GM12878 (cell line): ENCODE measurements around the gene SPTAN1. TPM values are rescaled to one million over a fixed set of nuclear protein-coding genes. Genes with fewer than 3 reads are reported as not detected.

Source experiments
- ATAC-seq: fragments of 200-7000 bp; cut with Tn5 transposase; 3 replicates; pipeline ENCODE4 v1.9.1; 2020; ENCODE audit warnings: mild to moderate bottlenecking, moderate library complexity
- BruUV-seq: library from RNA; stranded (reverse); fragments of 400-500 nt; replicated peaks from 2 replicates; lab custom pipeline; 2021; lab: Mats Ljungman, UMichigan
- CTCF ChIA-PET: fragments of 300-600 bp; sonication (Branson Sonifier 250); formaldehyde crosslinking; extraction: SDS; loops from one replicate; lab custom pipeline; 2021; ENCODE audit warnings: inconsistent platforms; lab: Yijun Ruan, JAX
- POLR2A ChIA-PET: fragments of 350-600 bp; formaldehyde crosslinking; extraction: SDS; loops from one replicate; lab custom pipeline; 2021; ENCODE audit warnings: inconsistent platforms; lab: Charles Lee
- RAD21 ChIA-PET: fragments of 300-600 bp; sonication (Branson Sonifier 250); formaldehyde crosslinking; loops from one replicate; lab custom pipeline; 2023; ENCODE audit warnings: antibody characterized with exemption; ENCODE audit not compliant: unreplicated experiment; lab: Charles Lee
- SMC1A ChIA-PET: fragments of 300-600 bp; sonication (Branson Sonifier 250); formaldehyde crosslinking; loops from one replicate; lab custom pipeline; 2023; ENCODE audit not compliant: unreplicated experiment, uncharacterized antibody; lab: Charles Lee
- DNase-seq: peaks from one replicate; pipeline ENCODE4 v3.0.0-alpha.2; 2011; ENCODE audit warnings: low read depth, low spot score
- FAIRE-seq: peaks from 3 replicates; lab custom pipeline; 2011; peaks lifted over from hg19 to GRCh38; lab: Jason Lieb, UNC
- H2AFZ ChIP-seq: 2 replicates; pipeline ENCODE4 v1.6.0; 2011; ENCODE audit warnings: low read depth, low read length, control low read depth; ENCODE audit not compliant: control insufficient read depth
- H3K27ac ChIP-seq: 2 replicates; pipeline ENCODE4 v1.5.1; 2011; ENCODE audit warnings: control low read depth; ENCODE audit not compliant: control insufficient read depth, insufficient read depth
- H3K27me3 ChIP-seq, 2 experiments: replicated peaks in 1 of 2; 2 replicates each; pipeline versions ENCODE4 v1.6.0 to v1.6.1; 2011; ENCODE audit warnings: low read length in 1 of 2; ENCODE audit not compliant: control insufficient read depth in 2 of 2, insufficient read depth in 2 of 2
- H3K36me3 ChIP-seq, 2 experiments: 2 replicates each; pipeline ENCODE4 v1.5.1; 2011; ENCODE audit warnings: low read length in 1 of 2; ENCODE audit not compliant: control insufficient read depth in 2 of 2, insufficient read depth in 2 of 2
- H3K4me1 ChIP-seq: 2 replicates; pipeline ENCODE4 v1.6.1; 2011; ENCODE audit warnings: mild to moderate bottlenecking, low read length, moderate library complexity, mixed read lengths; ENCODE audit not compliant: control insufficient read depth, insufficient read depth
- H3K4me2 ChIP-seq: 2 replicates; pipeline ENCODE4 v1.6.0; 2011; ENCODE audit warnings: control low read depth; ENCODE audit not compliant: control insufficient read depth, insufficient read depth
- H3K4me3 ChIP-seq: fragments of 200-600 bp; sonication (generic); 2 replicates; pipeline ENCODE4 v1.5.1; 2016
- H3K79me2 ChIP-seq: 2 replicates; pipeline ENCODE4 v1.6.0; 2011; ENCODE audit warnings: low read length; ENCODE audit not compliant: control insufficient read depth, insufficient read depth
- H3K9ac ChIP-seq: 2 replicates; pipeline ENCODE4 v1.8.0; 2011; ENCODE audit warnings: low read length, control low read depth, mixed read lengths; ENCODE audit not compliant: control insufficient read depth, insufficient read depth
- H3K9me3 ChIP-seq: replicated peaks from 3 replicates; pipeline ENCODE4 v1.5.1; 2011; ENCODE audit warnings: mild to moderate bottlenecking, low read length; ENCODE audit not compliant: control insufficient read depth, insufficient read depth
- H4K20me1 ChIP-seq: 2 replicates; pipeline ENCODE4 v1.6.0; 2011; ENCODE audit not compliant: control insufficient read depth, insufficient read depth
- BHLHE40 ChIP-seq, 2 experiments: fragments of 450-650 bp in 1 of 2; IDR thresholded peaks; 2 replicates each; pipeline ENCODE4 v1.6.1; 2011 to 2017; ENCODE audit warnings: low read depth in 2 of 2, borderline replicate concordance in 1 of 2, improper control_type of control experiment in 1 of 2, low read length in 1 of 2, mild to moderate bottlenecking in 1 of 2
- CTCF ChIP-seq, 3 experiments: IDR thresholded peaks in 2 of 3; conservative IDR thresholded peaks in 1 of 3; 2 replicates each; pipeline ENCODE4 v1.5.1; 2011; ENCODE audit warnings: low read depth in 3 of 3, low read length in 3 of 3, mild to moderate bottlenecking in 3 of 3, control low read depth in 2 of 3, moderate library complexity in 2 of 3, inconsistent platforms in 1 of 3, mixed read lengths in 1 of 3; ENCODE audit not compliant: control insufficient read depth in 2 of 3, insufficient read depth in 1 of 3; ENCODE audit errors: extremely low read depth in 1 of 3
- ELK1 ChIP-seq: IDR thresholded peaks from 2 replicates; pipeline ENCODE4 v1.6.1; 2012; ENCODE audit warnings: low read depth, low read length, improper control_type of control experiment
- KAT2A ChIP-seq: conservative IDR thresholded peaks from 2 replicates; pipeline ENCODE4 v1.6.1; 2011; ENCODE audit warnings: low read depth, low read length; ENCODE audit not compliant: control insufficient read depth
- MAX ChIP-seq: IDR thresholded peaks from 2 replicates; pipeline ENCODE4 v1.6.1; 2012; ENCODE audit warnings: low read depth, low read length, improper control_type of control experiment
- NRF1 ChIP-seq: conservative IDR thresholded peaks from 2 replicates; pipeline ENCODE4 v1.6.1; 2011; ENCODE audit warnings: mild to moderate bottlenecking, low read depth, low read length, improper control_type of control experiment
- SMAD5 ChIP-seq: IDR thresholded peaks from 2 replicates; pipeline ENCODE4 v1.6.1; 2016; ENCODE audit warnings: antibody characterized with exemption, low read depth
- SREBF1 ChIP-seq: IDR thresholded peaks from 2 replicates; pipeline ENCODE4 v1.6.1; 2012; ENCODE audit warnings: mild to moderate bottlenecking, low read length
- USF2 ChIP-seq: IDR thresholded peaks from 2 replicates; pipeline ENCODE4 v1.6.1; 2011; ENCODE audit warnings: low read depth, low read length, improper control_type of control experiment, borderline replicate concordance
- ZNF207 ChIP-seq: fragments of 450-650 bp; IDR thresholded peaks from 2 replicates; pipeline ENCODE4 v1.6.1; 2014; ENCODE audit warnings: antibody characterized with exemption, mild to moderate bottlenecking, borderline replicate concordance
- WGBS: methylation state at CpG from one replicate; pipeline ENCODE4 v1.1.6; 2016; ENCODE audit warnings: low lambda C conversion rate; ENCODE audit not compliant: insufficient replicate concordance, insufficient coverage; ENCODE audit errors: missing lambda C conversion rate; 5-methylcytosine and 5-hydroxymethylcytosine counted together
- in situ Hi-C: fragments of 300-500 bp; cut with MboI; formaldehyde crosslinking; loops from 9 replicates; pipeline ENCODE4 v1.14.3; 2018; ENCODE audit warnings: mixed read lengths
- intact Hi-C: fragments of 100-400 bp; cut with micrococcal nuclease; formaldehyde crosslinking; loops from one replicate; pipeline ENCODE4 v1.14.2; 2022; ENCODE audit not compliant: unreplicated experiment
- polyA plus RNA-seq, 11 experiments: library from polyadenylated mRNA; depleted of rRNA in 4 of 11; unstranded in 6 of 11; stranded (reverse) in 5 of 11; fragments of >200 nt; fragmentation: Nextera tagmentation in 4 of 11; fragmentation: Illumina TruSeq in 1 of 11; extraction: Ambion mirVana in 4 of 11; extraction: Trizol in 1 of 11; gene quantifications; 1 replicate in 1 of 11; 2 replicates in 10 of 11; pipeline versions ENCODE4 v1.2.1 to v1.2.3, GENCODE V29; 2011 to 2016; ENCODE audit warnings: inconsistent platforms in 2 of 11, missing spikeins in 2 of 11, low read depth in 1 of 11
- total RNA-seq, 4 experiments: library from RNA; depleted of rRNA in 3 of 4; stranded (reverse); fragments of >200 nt in 3 of 4; fragmentation: Illumina TruSeq in 1 of 4; extraction: Trizol in 1 of 4; gene quantifications; 2 replicates each; pipeline versions ENCODE4 v1.2.1 to v1.2.3, GENCODE V29; 2013 to 2021

The SPTAN1 gene
- total and polyA plus RNA-seq, 10 of the 15 experiments (the other 5 are each of a cell fraction or from before 2014, with no cell fraction given) = 18.7 to 156 (median 73.6) TPM

GRCh38 chr9:128540634-128541360 lies 11.6 kb upstream of the SPTAN1 start:
- H4K20me1 ChIP-seq = no peaks in the 10 kb centered on the region
- FAIRE-seq = no peak
- TF ChIP-seq USF2 (no peak), NRF1 (no peak)
- TF ChIP-seq, all 136 proteins: peak for 0
- intact Hi-C loops (no loop called here), in situ Hi-C loops (no loop called here)
- no peak overlapping the region for H3K27ac ChIP-seq
- no peaks in the 10 kb centered on the region for H3K4me1 ChIP-seq
- H3K4me2 ChIP-seq = no peak overlapping the region
- peaks cover 5 to 22% of the 10 kb centered on the region in 2 experiments for H3K36me3 ChIP-seq
- ChIA-PET RAD21 (interaction anchor here (1.2 kb wide), 1 partner anchor 10 kb away, joined by 4 read pairs; no protein-coding TSS in a partner anchor), SMC1A (interaction anchor here (1.1 to 2.1 kb wide), 4 partner anchors 10 to 179 kb away, joined by 3 to 5 read pairs (median 4); no protein-coding TSS in a partner anchor), POLR2A (interaction anchor here (0.6 to 2.0 kb wide), 3 partner anchors 11 to 103 kb away, joined by 3 to 8 read pairs (median 3); partner anchors contain the start of gene SPTAN1), CTCF (interaction anchor here (0.6 to 1.0 kb wide), 5 partner anchors 11 to 1236 kb away, joined by 3 to 5 read pairs (median 3); no protein-coding TSS in a partner anchor)
- H3K9me3 ChIP-seq = no peaks in the 10 kb centered on the region
- DNase-seq (no peak), ATAC-seq (no peak)
- no peak overlapping the region for H2AFZ ChIP-seq
- 93% methylated on average over 3 of the region's 3 CpGs for WGBS
- no peaks in the 10 kb centered on the region for H3K27me3 ChIP-seq
- BruUV-seq = no TSS peak
- no peak overlapping the region for H3K4me3 ChIP-seq
- H3K79me2 ChIP-seq = no peaks in the 10 kb centered on the region
- no peak overlapping the region for H3K9ac ChIP-seq

GRCh38 chr9:128546504-128546903 lies 5.9 kb upstream of the SPTAN1 start:
- WGBS = 68% methylated on average over 3 of the region's 3 CpGs
- intact Hi-C loops (no loop called here), in situ Hi-C loops (no loop called here)
- DNase-seq (no peak), ATAC-seq (no peak), FAIRE-seq (no peak)
- no peaks in the 10 kb centered on the region for H3K79me2 ChIP-seq
- no peaks in the 10 kb centered on the region for H3K9me3 ChIP-seq
- RAD21 ChIA-PET = no interaction called here
- H3K36me3 ChIP-seq = peaks cover 0 to 5% of the 10 kb centered on the region in 2 experiments; a peak in 1 of 4 replicates
- no peak overlapping the region for H3K4me2 ChIP-seq
- CTCF ChIA-PET = interaction anchor here (0.6 kb wide), 1 partner anchor 13 kb away, joined by 4 read pairs; no protein-coding TSS in a partner anchor
- H2AFZ ChIP-seq = no peak overlapping the region
- SMC1A ChIA-PET = interaction anchor here (1.1 kb wide), 1 partner anchor 12 kb away, joined by 6 read pairs; no protein-coding TSS in a partner anchor
- POLR2A ChIA-PET = interaction anchor here (0.8 kb wide), 1 partner anchor 13 kb away, joined by 3 read pairs; no protein-coding TSS in a partner anchor
- H3K4me3 ChIP-seq = no peak overlapping the region
- no peaks in the 10 kb centered on the region for H4K20me1 ChIP-seq
- H3K27ac ChIP-seq = no peak overlapping the region
- H3K4me1 ChIP-seq = no peaks in the 10 kb centered on the region; the same call in 1 of the 2 replicates
- no TSS peak for BruUV-seq
- H3K27me3 ChIP-seq = no peaks in the 10 kb centered on the region
- no peak overlapping the region for H3K9ac ChIP-seq
- TF ChIP-seq SMAD5 (no peak), MAX (no peak), CTCF (IDR thresholded peaks at IDR 0.05 in 2 of 3, conservative IDR thresholded peaks at IDR 0.05 in 1 of 3; ENCODE audit: control insufficient read depth in 2 of 3, extremely low read depth in 1 of 3, insufficient read depth in 1 of 3, low read depth in 3 of 3, low read length in 3 of 3) (no peak), KAT2A (no peak), ZNF207 (no peak), BHLHE40 (IDR thresholded peaks at IDR 0.05; ENCODE audit: borderline replicate concordance in 1 of 2, low read depth in 2 of 2, low read length in 1 of 2) (no peak), SREBF1 (no peak), ELK1 (no peak)
